Renal cortex interstitium (tissue), 11 donors: ENCODE measurements around the gene KLHDC9. TPM values are rescaled to one million over a fixed set of nuclear protein-coding genes. Genes with fewer than 3 reads are reported as not detected.

ENCODE experiments used
- DNase-seq, 11 donors: peaks; one replicate each; pipeline ENCODE4 v3.0.0-alpha.2; 2013; ENCODE audit warnings: low read depth in 9 of 11, low spot score in 4 of 11; ENCODE audit errors: extremely low read depth in 1 of 11
- polyA plus RNA-seq, 3 donors: library from polyadenylated mRNA; unstranded; fragments of 120-200 nt; gene quantifications; one replicate each; pipeline ENCODE4 v1.2.1, GENCODE V29; 2013; ENCODE audit not compliant: insufficient read length in 3 of 3

Gene KLHDC9
- polyA plus RNA-seq, 3 donors: 15.7 to 19.3 (median 17.6) TPM

GRCh38 chr1:161117759-161118581 lies 19.8 kb downstream of the KLHDC9 start, which contains the start of the genes NIT1 and PFDN2:
Gene NIT1 (plus strand): TSS chr1:161118105. CDS start chr1:161118177, 72 bp downstream.
Gene PFDN2 (minus strand): TSS chr1:161118037. CDS start chr1:161118026, 11 bp downstream.
- DNase-seq: peak; percentile 73 to 90 (median 85)

GRCh38 chr1:161119092-161119903 lies 21.1 kb downstream of the KLHDC9 start:
- peak in 2 of 11 donors; percentile 26 to 36 for DNase-seq

- no peak for DNase-seq
Measured at GRCh38 chr1:161121042-161121650, 23.0 kb downstream of the KLHDC9 start.

DNA sequence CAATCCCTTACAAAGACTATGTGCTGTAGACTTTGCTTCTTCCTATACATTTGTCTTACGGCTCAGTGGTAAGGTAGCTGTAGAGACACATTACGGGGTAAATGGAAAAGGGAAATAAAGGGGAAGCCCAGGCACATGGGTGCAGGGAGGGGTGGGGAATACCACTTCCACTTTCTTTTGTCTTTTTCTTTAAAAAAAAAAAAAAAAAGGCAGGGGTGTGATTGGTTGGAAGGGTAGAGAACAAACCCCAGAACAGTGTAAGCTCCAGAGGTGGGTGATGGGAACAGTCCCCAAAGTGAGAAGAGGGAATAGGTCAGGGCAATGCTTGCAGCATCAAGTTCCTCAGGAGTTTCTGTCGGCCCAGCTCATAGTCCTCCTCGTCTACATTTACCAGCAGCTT lies 23.7 kb downstream of the KLHDC9 start:
- no peak for DNase-seq

DNA sequence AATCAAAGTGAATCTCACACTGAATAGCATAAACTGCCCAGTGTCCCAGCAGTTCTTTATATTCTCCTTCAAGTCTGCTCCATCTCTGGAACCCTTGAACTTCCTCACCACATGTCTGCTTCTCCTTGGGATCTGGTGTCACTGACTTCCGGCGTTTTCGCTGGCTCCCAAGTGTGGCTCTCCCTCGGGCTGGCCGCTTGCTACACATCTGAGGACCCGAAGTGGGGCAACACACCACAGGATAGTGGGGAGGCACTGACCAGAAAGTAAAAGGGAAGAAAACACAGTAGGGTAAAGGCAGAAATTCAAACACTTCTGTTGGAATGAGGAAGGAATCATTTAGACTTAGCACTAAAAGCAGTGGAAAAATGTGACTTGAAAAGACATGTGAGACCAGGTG lies 24.8 kb downstream of the KLHDC9 start:
- DNase-seq: no peak

DNA sequence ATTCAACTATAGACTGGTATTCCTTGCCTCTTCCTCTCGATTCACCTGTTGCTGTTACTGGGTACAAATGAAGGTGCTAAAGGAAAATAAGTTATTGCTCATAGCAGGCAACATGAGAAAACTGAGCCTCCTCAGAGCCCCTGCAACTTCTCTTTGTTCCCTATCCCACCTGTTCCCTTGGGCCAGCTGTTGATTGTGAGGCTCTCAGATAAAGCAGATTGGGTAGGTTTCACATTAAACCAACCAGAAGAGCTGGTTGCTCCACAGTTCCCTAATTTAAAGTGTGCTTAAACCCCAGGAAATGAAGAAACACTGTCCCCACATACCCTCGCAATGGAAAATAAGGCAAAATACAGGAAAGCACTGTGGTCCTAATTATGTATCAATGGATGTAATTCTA lies 29.5 kb downstream of the KLHDC9 start:
- no peak for DNase-seq

- no peak for DNase-seq
Measured at GRCh38 chr1:161128591-161129420, 30.6 kb downstream of the KLHDC9 start.

DNA sequence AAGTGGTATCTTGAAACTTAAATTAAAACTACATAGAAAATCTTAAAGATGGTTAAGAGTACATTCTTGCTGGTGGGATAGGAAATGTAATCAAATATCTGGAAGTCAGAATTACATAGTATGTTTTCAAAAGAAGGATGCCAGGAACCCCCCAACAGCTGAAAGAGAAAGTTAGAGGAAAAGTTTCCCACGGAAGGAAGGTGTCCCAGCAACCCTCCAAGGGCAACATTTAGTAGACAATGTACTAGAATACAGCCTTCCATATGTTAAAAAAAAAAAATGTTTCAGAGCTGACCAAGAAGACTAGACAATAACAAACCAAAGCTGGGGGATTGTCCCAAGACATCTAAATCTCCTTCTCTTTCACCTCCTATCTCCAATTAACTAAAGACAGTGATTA lies 32.1 kb downstream of the KLHDC9 start:
- no peak for DNase-seq

- DNase-seq: peak in 2 of 11 donors; percentile 18 to 65
Measured at GRCh38 chr1:161131523-161132409, 33.6 kb downstream of the KLHDC9 start.

GRCh38 chr1:161132410-161133219 lies 34.5 kb downstream of the KLHDC9 start, which contains the start of gene DEDD:
Gene DEDD (minus strand): TSS chr1:161132667. CDS start chr1:161124462, 8,205 bp downstream.
- DNase-seq: peak; percentile 82 to 95 (median 89)

GRCh38 chr1:161133220-161133740 lies 35.1 kb downstream of the KLHDC9 start:
- DNase-seq: peak in 1 of 11 donors; percentile 45

- DNase-seq: no peak
Measured at GRCh38 chr1:161137881-161138280, 39.7 kb downstream of the KLHDC9 start.

- no peak for DNase-seq
Measured at GRCh38 chr1:161138431-161138830, 40.3 kb downstream of the KLHDC9 start.

- peak in 1 of 11 donors; percentile 28 for DNase-seq
Measured at GRCh38 chr1:161139766-161140165, 41.6 kb downstream of the KLHDC9 start.

DNA sequence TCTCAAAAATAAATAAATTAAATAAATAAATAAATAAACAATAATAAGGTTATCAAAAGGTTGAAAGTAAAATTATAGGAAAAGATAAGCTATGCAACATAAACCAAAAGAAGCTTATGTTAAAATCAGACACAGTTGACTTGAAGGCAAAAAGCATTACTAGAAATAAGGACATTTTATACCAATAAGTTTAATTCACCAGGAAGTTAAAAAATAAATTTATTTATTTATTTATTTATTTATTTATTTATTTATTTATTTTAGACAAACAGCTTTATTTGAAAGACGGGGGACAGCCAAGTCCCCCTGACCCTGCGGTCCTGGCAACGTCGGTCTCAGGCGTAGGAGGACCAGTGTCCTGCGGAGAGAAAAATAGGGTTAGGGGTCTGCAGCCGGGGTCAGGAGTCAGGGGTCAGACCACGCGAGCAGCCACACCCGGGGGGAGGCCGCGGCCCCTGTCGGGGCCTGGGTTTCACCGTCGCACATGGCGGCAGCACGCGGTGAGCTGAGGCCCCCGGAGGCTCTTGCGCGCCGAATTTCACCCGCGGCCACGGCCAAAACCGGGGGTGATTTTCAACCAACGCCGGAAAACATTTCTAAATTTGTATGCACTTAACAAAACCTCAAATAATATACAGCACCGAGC lies 42.7 kb downstream of the KLHDC9 start:
- DNase-seq: no peak

- DNase-seq: no peak
Measured at GRCh38 chr1:161145832-161146231, 47.7 kb downstream of the KLHDC9 start.
